ENCODE results near the gene AVEN.

DNA sequence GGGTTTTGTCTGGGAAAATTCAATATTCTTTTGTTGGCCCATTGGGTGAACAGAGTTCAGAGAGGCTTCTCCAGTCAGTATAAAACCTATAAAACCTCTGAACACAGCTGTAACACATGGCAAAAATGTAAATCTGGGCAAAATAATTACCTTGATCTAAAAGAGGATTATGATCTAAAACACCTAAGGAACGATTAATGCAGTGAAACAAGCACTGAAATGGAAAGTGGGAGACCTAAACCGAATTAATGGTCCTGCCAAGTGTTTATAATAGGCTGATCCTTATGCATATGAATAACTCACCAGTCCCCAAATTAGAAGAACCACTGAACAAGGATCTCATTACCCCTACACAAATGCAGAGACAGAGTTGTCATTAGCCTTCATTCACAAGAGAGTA, 32.6 kb downstream of the AVEN start:
- TF ChIP-seq MAFK (IDR thresholded peaks at IDR 0.05; ENCODE audit: low read depth, low read length) (no peak), POLR2A (IDR thresholded peaks at IDR 0.05; ENCODE audit: low read depth, low read length) (no peak), NFE2L2 (IDR thresholded peaks at IDR 0.05; ENCODE audit: low read depth, low read length) (no peak), FOS (IDR thresholded peaks at IDR 0.05; ENCODE audit: low read depth, low read length) (no peak), BHLHE40 (IDR thresholded peaks at IDR 0.05; ENCODE audit: low read depth, low read length) (no peak), MAZ (IDR thresholded peaks at IDR 0.05; ENCODE audit: borderline replicate concordance, low read depth, low read length) (no peak), CEBPB (IDR thresholded peaks at IDR 0.05; ENCODE audit: low read depth, low read length) (no peak), USF2 (IDR thresholded peaks at IDR 0.05; ENCODE audit: low read depth, low read length) (no peak), SMC3 (IDR thresholded peaks at IDR 0.05; ENCODE audit: low read depth, low read length) (no peak), RFX5 (IDR thresholded peaks at IDR 0.05; ENCODE audit: low read depth, low read length) (no peak)
- TF ChIP-seq, protein P1, sequence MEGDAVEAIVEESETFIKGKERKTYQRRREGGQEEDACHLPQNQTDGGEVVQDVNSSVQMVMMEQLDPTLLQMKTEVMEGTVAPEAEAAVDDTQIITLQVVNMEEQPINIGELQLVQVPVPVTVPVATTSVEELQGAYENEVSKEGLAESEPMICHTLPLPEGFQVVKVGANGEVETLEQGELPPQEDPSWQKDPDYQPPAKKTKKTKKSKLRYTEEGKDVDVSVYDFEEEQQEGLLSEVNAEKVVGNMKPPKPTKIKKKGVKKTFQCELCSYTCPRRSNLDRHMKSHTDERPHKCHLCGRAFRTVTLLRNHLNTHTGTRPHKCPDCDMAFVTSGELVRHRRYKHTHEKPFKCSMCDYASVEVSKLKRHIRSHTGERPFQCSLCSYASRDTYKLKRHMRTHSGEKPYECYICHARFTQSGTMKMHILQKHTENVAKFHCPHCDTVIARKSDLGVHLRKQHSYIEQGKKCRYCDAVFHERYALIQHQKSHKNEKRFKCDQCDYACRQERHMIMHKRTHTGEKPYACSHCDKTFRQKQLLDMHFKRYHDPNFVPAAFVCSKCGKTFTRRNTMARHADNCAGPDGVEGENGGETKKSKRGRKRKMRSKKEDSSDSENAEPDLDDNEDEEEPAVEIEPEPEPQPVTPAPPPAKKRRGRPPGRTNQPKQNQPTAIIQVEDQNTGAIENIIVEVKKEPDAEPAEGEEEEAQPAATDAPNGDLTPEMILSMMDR (conservative IDR thresholded peaks at IDR 0.05; ENCODE audit: low read depth, low read length) = no peak
- TF ChIP-seq, protein P2, sequence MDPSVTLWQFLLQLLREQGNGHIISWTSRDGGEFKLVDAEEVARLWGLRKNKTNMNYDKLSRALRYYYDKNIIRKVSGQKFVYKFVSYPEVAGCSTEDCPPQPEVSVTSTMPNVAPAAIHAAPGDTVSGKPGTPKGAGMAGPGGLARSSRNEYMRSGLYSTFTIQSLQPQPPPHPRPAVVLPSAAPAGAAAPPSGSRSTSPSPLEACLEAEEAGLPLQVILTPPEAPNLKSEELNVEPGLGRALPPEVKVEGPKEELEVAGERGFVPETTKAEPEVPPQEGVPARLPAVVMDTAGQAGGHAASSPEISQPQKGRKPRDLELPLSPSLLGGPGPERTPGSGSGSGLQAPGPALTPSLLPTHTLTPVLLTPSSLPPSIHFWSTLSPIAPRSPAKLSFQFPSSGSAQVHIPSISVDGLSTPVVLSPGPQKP (IDR thresholded peaks at IDR 0.05; ENCODE audit: borderline replicate concordance, low read depth, low read length) = no peak

All from IMR-90 (cell line).